RKO (cell line): ENCODE results near the gene CDH23.
"Not testable (repeated sequence)": the region's sequence is repeated elsewhere in the genome, so short reads cannot be mapped to it uniquely, and the experiment has no call there.

Experiments used
- DNase-seq: peaks from one replicate; pipeline ENCODE4 v3.0.0-alpha.2; 2016; ENCODE audit warnings: low spot score

Gene CDH23

DNA sequence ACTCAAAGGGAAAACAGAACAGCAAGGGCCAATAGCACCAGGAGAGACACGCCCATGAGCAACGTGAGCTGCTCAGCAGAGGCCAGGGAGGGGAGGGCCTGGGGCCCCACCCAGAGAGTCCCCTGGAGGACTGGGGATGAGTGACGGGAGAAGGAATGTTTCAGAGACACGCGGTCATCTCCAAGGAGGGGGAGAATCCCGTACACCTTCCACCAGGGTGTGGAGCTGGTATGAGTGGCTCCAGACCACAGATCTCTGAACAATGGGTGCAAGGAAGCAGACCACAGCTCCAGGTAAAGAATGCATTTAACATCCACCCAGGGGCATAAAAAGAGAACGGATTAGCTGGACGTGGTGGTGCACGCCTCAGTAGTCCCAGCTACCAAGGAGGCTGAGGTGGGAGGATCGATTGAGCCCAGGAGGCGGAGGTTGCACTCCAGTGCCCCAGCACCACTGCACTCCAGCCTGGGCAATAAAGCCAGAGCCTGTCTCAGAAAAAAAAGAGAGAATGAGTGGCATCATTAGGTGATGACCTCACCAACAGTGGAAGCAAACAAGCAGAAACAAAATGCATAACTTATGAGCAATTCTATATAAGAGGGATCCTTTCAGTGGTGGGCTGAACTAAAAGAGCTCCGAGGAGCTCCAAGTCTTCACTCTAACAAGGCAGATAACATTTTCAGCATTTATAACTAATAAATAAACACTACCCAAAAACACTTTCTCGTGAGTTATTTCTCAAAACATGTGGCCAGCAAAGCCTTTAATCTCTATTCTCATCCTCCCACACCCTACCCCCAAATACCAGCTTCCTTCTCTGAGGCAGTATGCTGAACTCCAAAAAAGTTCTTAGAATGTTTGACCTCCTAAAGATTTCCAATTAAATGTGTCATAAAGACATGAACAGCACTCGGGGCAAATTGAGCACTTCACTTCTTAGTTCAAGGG lies 441.8 kb downstream of the CDH23 start:
- DNase-seq: no peak

DNA sequence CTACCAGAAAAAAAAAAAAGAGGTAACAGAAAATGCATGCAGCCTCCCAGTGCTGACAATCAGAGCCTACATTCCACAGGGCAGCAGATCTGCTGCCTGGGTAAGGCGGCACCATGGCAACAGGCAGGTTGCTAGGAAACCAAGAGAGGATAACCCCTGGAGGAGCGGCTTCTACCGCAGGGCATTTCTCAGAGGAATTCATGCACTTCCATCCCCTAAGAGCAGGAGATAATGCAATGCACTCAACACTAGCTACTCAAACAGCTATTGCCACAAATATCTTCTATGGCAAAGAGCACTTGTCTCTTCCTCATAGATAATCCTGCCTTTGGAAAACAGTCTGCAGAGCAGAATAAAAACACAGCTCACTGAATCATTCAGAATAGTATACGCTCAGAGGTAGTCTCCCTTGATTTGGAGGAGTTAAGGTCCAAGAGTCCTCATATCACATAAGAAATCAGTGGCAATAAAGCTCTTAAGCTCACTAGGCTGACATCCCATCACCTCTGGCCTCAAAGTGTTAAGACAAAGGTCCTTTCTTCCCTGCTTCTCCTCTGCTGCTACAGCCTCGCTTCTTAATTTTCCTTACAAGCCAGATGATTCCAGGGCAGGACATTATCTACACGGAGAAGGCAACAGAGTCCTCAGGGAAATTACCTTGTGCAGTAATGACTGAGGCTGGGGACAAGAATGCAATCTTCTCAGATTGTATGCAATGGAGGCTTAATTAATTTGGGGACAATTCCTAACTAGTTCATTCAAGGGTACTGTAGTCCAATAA lies 443.6 kb downstream of the CDH23 start:
- peak; percentile 18 for DNase-seq

DNA sequence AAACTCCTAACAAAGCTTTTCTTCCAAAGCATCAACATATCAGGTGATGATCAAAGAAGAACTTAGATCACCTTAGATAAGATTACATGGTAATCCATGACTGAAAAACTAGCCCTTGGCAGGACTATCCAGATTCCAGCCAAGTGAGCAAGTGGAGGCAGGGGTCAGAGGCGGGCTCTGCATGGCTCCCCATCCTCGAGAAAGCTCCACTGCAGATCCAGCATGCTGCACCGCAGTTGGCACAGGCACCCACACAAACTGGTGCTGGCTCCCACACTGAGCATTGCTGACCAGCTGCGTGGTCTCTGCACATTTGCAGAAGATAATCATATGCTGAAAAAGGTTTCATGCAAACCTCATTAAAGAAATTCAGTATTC lies 444.2 kb downstream of the CDH23 start:
- DNase-seq: no peak

DNA sequence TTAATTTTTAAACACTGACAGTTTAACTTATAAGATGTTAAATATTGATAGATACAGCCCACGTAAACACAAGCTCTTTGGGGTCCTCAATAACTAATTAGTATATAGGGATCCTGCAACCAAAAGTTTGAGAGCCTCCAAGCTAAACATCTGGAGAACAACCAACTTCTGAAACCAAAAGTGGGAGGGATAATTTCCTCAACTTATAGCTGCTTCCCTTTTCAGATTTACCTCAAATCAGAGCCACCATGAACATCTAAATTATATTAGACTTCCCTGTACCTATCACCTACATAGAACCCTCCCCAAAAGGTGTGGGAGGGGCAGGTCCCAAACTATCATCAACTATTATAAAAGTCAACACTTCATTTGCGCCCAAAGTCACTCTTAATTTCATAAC lies 445.7 kb downstream of the CDH23 start:
- no peak for DNase-seq

DNA sequence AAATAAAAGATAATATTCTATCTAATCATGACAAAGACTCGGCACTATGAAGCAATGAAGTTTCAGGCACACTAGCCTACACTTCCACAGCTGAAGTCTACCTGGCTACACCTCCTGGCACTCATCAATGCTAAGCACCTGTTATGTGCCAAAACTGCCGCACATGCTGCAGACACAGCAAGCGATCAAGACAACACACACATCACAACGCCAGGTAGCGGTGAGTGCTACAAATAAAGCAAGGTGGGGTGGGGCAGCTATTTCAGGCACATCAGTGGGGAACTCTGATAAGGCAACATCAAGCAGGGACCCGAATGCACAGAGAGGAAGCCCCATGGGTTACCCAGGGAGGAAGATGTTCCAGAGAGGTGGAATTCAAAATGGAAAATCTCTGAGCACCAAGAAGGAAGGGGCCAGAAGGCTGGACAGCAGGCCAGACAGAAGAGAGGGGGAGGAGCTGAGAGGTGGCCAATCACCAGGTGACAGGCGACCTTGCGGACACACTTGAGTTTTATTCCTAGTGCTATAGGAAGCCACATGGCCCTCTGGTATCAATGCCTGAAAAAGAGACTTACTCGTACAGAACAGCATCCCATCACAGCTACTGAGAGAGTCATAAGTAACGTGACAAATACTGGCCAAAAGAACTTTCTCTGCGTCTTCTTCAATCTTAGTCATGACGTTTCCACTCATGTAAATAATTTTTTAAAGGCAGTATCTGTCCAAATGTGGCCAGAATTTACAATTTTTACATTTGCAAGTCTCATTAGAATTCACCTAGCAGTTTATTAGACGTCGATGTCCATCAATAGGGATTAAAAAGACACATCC lies 446.4 kb downstream of the CDH23 start:
- no peak for DNase-seq

DNA sequence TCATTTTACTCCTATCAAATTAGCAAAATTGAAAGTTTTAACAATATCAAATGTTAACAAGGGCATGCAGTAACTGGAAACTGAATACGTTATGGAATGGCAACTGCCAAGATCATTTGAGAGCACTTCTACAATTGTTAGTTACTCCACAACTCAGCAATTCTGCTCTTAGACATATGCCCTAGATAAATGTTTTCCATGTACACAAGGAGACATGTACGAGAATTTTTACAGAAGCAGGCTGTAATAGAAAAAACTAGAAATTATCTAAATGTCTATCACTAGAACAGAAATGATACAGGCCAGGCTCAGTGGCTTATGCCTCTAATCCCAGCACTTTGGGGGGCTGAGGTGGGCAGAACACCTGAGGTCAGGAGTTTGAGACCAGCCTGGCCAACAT lies 447.4 kb downstream of the CDH23 start:
- no peak for DNase-seq

DNA sequence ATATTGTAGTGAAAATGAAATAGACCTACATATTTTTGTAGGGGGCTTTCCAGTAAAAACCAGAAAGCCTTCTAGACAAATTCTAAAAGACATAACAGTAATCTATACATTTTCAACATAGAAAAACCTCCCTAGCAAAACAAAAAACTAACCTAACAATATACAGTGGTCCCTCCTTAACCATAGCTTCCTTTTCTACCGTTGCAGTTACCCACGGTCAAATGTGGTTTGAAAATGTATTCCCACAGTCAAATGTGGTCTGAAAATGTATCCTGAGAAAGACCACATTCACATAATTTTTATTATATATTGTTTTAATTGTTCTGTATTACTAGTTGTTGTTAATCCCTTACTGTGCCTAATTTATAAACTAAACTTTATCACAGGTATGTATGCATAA lies 448.0 kb downstream of the CDH23 start:
- no peak for DNase-seq

DNA sequence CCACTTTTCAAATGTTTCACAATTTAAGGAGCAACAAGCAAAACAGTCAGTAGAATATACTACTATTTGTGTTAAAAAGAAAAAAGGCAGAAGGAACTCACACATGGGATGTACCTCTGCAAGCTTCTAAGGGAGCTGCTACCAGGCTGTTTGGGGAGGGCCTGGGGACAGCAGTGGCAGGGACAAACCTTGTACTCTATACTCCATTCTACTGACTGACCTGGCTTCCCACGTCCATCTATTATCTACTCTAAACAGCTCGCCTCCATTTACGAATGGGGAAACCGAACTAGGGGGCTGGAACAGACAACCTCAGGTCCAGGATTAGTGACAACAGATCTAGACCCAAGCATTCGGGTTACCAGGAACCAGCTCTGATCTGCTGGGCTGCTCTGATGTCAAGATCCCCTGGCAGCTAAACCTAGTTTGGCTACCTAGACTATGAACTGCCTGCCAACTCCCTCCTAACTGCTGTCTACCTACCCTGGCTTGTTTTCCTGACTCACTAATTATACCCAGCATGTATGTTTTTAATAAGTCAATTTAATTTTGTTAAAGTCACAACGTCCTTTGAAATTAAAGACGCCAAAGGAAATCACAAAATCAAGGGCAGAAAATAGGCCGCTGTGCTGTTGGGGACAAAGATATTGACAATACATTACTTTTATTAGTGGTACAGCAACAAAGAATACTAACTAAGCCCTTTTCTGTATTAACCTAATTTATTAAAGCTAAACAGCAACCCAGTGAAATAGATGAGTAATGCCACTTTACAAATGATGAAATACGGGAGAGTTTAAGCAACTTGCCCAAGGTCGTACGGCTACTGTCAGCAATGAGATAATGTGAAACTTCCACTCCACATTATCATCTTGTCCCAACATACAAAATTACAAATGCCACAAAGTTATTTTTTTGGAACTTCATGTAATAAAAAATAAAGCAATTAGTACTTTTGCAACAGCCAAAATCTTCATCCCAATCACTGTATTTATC lies 449.0 kb downstream of the CDH23 start:
- no peak for DNase-seq

DNA sequence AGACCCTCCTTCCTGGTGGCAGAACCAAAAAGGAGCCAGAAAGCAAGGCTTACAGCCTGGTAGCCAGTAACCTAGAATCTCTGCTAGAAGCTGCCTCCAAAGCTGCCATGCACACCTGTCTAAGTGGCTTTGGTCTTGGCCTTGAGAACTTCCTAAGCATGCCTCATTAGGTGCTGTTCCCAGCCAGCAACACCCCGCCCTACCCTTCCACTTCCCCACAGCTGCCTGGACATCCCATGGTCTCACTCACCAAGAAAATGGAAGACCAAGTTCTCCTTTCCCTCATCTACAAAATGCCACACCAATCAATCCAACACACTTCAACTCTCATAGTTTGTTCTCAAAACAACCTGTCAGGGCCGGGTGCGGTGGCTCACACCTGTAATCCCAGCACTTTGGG lies 450.1 kb downstream of the CDH23 start:
- DNase-seq: no peak

DNA sequence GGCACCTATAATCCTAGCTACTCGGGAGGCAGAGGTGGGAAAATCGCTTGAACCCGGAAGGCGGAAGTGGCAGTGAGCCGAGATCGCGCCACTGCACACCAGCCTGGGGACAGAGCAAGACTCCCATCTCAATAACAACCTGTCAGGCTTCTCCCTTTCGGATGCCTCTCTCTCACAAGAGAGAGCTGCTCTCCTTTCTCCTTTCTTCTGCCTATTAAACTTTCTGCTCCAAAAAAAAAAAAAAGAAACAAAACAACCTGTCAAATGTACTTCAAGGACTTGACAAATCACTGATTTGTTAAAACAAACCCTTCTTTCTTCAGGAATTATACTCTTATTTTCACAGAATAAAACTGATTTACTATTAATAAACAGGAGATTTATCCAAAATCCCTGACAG lies 450.7 kb downstream of the CDH23 start:
- no peak for DNase-seq

DNA sequence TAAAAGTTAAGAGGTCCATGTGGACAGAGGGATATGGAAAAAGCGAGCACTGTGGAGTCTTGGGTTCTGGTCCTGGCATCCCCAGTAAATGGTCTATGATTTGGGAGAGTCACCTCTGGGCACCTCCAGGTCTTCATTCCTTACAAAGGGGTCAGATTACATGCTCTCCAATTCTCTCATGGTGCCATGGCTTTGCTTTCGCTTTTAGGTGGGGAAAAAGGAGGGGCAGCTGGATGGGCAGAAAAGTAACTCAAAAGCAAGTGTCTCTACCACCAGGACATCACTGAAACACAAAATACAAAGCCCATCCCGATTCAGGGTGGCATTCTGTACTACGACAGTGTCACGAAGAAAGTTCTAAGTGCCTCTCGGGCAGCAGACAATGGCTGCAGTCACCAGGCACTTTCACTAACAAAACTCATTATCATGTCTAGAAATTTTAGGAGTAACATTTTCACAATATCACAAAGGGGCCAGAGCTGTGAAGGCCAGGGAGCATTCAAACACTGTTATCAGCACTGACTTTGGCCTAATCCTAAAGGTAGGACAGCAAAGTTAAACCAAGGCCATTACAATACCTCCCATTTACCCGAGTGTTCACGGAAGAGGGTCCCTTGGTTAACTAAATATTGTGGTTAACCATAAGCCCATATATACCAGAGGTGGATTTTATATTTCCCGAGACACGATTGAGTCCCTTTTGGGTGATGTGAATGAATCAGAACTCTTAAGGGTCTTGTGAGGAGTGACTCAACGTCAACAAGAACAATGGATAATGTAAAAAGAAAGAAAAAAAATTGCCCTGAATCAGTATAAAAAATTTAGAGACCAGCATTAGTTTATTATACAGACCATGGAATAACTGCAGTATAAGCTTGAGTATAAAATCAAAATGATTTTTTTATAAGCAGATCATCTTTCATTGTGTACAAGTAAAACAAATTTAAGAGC lies 451.9 kb downstream of the CDH23 start:
- DNase-seq: peak; percentile 30

DNA sequence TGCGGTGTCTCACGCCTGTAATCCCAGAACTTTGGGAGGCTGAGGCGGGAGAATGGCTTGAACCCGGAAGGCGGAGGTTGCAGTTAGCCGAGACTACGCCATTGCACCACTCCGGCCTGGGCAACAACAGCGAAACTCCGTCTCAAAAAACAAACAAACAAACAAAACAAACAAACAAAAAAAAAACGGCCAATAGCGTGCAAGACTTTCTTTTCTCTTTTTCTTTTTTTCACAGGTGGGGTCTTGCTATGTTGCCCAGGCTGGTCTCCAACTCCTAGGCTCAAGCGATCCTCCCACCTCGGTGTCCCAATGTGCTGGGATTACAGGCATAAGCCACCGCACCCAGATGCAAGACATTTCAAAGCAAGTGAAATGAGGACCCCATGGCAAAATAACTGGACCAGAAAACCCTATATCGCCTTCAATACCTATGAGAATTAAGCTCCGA lies 452.8 kb downstream of the CDH23 start:
- no peak for DNase-seq

DNA sequence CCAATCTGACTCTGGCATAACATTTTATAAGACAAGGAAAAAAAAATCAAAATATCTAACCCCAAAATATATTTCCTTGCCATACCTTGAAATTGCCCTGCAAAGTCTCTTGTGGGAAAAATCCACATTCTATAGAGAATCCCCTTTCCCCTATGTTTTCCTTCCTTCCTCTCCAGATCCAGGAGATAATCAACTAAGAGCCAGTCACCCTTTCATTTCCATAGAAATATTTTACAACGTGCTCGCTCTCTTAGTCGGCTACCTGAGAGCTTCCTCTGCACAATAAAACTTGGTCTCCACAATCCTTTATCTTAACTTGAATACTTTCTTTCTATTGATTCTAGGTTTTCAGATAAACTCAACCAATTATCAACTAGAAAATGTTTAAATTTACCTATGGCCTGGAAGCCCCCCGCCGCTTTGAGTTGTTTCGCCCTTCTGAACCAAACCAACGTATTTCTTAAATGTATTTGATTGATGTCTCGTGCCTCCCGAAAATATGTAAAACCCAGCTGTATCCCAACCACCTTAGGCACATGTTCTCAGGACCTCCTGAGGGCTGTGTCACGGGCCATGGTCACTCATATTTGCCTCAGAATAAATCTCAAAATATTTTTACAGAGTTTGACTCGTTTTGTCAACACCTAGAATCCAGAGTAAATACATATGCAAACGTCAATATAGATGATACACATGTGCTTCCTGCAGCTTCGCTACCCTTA lies 453.5 kb downstream of the CDH23 start:
- DNase-seq: peak; percentile 27

DNA sequence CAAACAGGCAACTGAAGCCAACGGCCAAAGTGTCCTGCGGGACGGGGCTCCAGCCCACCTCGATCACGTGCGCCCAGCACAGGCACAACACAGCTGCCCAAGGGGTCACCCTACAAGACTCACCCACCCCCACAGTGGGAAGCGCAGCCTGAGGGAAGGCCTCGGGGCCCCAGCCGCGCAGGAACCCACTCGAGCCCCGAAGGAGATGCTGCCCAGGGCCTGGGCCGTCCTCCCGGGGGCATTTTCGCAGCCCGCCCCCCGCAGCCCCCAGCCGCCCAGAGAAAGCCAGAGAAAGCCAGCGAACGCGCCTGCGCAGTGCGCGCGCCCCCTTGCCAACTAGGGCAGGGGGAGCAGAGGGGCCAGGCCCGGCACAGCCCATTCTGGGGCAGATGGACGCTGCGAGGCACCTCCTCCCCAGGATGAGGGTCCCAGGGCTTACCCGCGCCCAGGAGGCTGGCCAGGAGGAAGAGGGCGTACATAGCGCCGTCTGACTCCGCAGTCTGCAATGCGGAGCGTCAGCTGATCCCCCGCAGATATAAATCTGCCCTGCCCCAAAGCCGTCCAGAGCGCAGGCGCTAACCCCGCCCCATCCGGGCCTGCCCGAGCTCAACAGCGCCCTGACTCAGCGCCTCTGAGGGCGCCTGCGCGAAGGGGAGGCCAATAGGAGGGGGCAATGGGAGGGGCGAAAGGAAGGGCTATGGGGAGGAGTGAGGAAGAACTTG lies 454.2 kb downstream of the CDH23 start, which contains the start of gene PSAP:
Gene PSAP, minus strand, starts transcription at position 509 of the 722 bp plus-strand sequence. Its CDS starts 30 bp downstream, at position 479.
- DNase-seq: peak; percentile 97

DNA sequence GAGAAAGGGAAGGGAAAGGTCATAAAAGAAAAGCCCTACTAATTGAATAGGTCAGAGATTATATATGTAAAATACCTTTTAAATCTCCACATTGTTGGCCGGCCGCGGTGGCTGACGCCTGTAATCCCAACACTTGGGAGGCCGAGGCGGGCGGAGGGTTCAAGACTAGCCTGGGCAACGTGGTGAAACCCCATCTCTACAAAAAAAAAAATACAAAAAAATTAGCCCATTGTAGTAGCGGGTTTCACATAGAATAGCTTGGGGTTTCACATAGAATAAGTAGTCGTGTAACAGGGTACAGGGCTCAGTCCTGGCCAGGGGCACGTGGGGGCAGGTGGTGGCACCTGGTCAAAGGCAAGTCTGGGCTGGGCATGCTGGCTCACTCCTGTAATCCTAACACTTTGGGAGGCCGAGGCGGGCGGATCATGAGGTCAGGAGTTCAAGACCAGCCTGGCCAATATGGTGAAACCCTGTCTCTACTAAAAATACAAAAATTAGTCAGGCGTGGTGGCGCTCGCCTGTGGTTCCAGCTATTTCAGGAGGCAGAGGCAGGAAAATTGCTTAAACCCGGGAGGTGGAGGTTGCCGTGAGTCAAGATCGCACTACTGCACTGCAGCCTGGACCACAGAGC lies 454.9 kb downstream of the CDH23 start:
- not testable (repeated sequence) for DNase-seq

DNA sequence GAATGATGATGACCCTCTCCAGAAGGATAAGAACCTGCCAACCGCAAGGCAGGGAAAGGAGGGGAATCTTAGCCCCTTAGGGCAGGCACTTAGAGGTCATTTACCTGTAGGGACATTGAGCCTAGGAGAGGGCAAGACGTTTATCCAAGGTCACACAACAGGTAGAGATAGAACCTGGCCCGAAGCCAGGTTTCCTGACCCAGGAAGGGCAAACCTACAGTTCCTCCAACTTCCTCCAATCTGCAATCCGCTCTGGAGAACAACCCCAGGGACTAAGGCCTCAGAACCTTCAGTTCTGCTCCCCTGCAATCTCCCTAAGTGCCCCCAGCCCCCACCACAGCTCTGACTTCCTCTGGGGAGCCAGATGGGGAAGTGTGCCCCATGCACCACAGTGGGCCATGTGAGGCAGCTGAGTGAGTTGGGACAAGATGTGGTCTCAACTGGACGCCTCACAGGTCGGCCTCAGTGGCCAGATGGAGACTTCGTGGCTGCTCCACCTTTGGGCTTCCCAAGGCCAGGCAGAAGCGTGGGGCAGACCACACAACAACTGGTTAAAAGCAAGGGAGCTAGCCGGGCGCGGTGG lies 455.7 kb downstream of the CDH23 start:
- no peak for DNase-seq

DNA sequence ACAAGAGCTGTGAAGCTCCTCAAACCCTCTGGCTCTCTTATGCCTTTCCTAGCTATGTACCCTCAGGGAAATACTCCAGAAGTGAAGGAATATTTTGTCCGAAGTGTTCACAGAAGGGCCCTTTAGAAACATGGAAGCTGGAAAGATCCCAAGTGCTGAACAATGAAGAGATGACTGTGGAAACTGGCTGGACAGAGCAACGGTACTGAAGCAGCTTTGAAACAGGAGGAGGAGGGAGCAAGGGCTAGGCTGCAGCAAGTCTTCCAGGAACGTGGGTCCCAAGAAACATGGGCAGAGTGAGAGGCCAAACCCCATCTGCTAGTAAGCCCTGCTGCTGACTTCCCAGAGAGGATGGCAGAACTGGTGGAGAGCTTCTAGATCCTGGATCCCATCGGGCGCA lies 457.3 kb downstream of the CDH23 start:
- no peak for DNase-seq
